ENCODE results near the gene CHCHD3.

The CHCHD3 gene

GRCh38 chr7:132856416-132856815 lies 225.5 kb downstream of the CHCHD3 start:
- no peak for DNase-seq

DNA sequence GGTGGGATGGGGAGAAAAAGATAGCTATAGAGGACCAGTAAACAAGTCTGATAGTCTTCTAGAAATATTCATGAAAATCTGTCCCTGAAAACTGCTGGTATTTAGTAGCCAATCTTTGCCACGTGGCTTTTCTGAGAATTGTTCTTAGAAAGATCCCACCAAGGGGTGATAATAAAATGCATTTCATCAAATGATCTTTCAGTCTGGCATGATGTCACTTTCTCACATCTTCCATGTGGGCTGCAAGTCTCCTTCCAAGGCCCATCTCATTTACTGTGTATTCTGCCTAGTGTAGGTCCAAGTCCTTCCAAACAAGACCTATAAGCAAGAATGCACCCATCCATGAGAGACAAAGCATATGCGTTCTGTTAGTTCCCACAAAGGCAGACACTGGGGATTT lies 226.0 kb downstream of the CHCHD3 start:
- DNase-seq = no peak

DNA sequence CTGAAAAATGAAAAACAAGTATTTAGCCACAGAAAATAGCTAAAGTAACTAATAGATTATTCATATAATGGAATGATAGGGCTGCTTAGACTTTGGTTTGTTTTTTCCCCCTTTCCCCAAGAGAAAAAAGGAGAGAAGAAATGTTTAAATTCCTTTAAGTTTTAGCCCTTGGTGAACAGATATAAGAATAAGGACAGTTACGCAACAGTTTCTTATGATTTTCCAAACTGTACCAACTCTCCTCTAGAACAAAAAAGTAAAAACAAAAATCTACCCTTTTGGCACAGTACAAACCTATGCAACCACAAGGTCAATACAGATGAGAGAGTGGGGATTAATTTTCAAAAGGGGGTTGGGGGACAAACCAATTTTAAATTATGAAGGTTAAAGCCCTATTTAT lies 227.7 kb downstream of the CHCHD3 start:
- DNase-seq = no peak

DNA sequence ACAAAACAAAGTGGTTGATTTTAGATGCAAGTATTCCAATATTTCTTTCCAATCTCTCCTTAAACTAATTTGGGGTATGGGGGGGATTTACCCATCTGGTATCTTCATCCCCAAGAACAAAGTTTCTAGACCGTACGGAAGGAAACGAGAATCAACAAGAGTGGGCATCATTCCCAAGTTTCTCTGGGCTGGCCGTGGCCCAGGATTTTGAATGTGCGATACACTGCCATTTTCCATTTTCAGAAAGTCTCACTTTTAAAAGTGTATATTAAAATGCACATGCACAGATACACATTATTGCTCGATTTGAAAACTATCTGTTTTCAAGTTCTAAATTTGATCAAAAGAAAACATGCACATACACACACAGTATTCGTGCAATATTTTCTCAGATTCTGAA lies 234.5 kb downstream of the CHCHD3 start:
- no peak for DNase-seq

DNA sequence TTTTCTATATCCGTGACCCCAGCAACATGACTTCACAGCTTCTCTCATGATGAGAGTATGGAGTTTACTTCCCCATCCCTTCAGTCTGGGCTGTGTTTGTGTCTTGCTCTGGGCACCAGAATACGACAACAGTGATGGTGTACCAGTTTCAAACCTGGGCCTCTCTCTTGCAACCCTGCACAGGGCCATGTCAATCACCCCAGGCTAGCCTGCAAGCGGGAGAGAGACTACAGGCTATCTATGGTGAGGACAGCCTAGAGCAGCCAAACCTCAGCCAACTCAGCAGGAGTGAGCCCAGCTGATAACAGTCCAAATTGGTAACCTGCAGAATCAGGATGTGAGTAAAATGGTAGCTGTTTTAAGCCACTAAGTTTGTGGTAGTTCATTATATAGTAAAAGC lies 235.8 kb downstream of the CHCHD3 start:
- no peak for DNase-seq

DNA sequence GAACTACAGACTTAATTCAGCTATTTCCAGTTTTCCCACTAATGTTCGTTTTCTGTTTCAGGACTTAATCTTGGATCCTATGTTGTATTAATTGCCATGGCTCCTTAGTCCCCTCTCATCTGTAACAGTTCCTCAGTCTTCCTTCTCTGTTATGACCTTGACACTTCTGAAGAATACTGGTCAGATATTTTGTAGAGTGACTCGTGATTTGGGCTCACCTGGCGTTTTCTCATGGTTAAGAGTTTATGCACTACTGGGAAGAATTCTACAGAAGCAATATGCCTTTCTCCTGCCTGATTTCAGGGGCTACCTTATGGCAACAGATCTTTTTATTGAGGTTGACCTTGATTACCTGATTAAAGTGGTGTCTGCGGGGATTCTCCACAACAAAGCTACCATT lies 239.4 kb downstream of the CHCHD3 start:
- no peak for DNase-seq

DNA sequence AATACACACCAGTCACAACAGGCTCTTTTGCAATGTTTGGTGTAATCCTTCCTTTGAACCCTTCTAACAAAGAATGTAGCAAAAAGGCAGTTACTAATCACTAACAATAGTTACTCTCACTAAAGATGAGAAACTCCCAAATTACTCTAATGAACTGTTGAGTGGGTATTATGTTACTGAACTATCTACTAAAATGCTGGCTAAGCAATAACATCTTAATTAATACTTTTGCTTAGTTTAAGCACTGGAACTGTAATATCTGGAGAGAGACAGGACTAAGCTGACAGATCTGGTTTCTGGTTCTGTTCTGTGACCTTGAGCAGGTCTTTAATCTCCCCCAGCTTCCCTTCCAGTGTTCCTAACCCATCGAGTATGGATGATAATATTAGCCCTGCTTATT lies 241.7 kb downstream of the CHCHD3 start:
- no peak for DNase-seq

DNA sequence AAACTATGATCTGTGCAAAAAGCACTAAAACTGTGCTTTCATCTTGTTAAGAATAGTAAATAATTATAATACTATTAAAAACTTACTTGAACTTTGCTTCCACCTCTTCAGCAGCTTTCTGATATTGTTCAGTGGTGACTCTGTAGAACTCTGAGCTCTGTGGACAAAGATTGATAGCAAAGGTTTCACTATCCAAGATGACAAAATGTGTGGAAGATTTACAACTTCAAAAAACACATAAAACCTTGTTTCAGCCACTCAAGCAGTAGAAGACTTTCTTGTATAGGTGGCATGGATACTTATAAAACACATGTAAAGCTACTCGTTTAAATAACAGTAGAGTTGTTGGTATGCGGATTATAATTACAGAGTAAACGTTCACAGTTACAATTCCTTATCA lies 243.6 kb downstream of the CHCHD3 start:
- DNase-seq = no peak

DNA sequence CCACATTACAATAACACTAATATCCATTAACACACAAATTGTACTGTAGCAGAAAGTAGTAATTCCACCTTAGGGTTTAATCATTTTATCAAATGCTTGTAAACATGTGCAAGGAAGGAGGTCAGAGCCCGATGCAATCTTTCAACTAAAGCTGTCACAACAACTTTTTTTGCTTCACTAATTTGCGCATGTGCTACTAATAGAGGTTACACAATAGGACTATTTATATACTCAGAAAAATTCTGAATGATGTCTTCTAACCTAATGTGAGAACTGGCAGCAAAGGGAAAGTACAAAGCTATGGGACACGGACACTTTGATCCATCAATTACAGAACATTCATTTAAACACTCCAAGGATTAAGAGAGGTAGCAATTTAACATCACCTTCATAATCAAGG lies 244.4 kb downstream of the CHCHD3 start:
- DNase-seq = no peak

GRCh38 chr7:132836746-132837145 lies 245.1 kb downstream of the CHCHD3 start:
- DNase-seq = no peak

GRCh38 chr7:132830941-132831340 lies 250.9 kb downstream of the CHCHD3 start:
- no peak for DNase-seq

- no peak for DNase-seq
Observed at GRCh38 chr7:132828502-132828901, 253.4 kb downstream of the CHCHD3 start.

- DNase-seq = no peak
Observed at GRCh38 chr7:132825932-132826835, 255.7 kb downstream of the CHCHD3 start.

DNA sequence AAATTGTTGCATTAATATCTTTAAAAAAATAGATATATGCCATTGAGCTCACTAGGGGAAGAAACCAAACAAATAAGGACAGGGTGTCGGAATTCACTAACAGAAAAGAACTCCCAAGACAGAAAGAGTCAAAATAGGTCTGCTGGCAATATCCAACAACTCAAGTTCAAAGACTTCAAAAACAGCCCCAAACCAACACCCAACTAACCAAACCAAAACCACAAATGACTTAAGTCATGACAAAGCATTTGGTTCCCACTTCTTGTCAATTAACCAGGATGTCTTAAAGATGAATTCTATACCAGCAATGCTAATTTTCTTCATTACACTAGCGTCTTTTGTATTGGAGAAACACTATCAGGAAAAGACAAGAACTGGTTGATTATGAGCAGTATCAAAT lies 256.7 kb downstream of the CHCHD3 start:
- DNase-seq = no peak

DNA sequence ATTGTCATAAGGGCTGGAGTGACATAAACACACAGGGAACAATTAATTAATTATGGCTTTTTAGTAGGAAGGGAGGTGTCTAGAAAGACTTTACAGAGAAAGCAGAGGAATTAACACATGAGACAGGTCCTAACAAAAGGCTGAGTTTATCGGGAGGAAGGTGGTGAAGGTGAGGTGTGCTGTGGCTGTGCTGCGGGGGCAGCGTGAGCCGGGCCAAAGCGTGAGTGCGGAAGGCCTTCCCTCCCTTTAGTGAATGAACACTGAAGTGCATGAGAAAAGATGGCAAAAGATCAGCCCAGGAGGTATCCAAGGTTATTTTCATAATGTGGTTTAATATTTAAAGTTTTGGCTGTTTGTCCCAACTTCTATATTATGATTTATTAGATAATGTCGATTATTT lies 262.2 kb downstream of the CHCHD3 start:
- DNase-seq = no peak

- DNase-seq = no peak
Observed at GRCh38 chr7:132817949-132818348, 263.9 kb downstream of the CHCHD3 start.

- no peak for DNase-seq
Observed at GRCh38 chr7:132815696-132816311, 266.1 kb downstream of the CHCHD3 start.

GRCh38 chr7:132815130-132815529 lies 266.8 kb downstream of the CHCHD3 start:
- DNase-seq = no peak

- no peak for DNase-seq
Observed at GRCh38 chr7:132810561-132810960, 271.3 kb downstream of the CHCHD3 start.

GRCh38 chr7:132806834-132807233 lies 275.1 kb downstream of the CHCHD3 start:
- no peak for DNase-seq

GRCh38 chr7:132805766-132806165 lies 276.1 kb downstream of the CHCHD3 start:
- DNase-seq = no peak

GRCh38 chr7:132804849-132805485 lies 276.9 kb downstream of the CHCHD3 start:
- no peak for DNase-seq

DNA sequence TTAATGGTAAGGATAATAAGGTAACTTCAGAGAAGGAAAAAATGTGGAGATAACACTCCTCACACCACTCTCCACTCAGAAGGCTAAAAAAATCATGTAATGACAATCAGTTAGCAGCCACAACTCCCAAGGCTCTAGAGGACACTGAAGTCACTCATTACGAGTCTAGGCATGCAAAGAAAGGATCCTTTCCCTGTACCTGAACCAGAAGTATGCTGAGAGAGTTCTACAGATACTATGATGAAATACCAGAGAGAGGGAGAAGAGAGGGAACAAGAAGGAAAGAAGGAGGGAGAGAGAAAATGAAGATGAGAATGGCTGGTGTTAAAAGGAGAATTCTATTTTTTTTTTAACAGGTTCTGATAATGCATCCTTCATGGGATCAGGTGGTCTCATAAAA lies 281.4 kb downstream of the CHCHD3 start:
- no peak for DNase-seq

- no peak for DNase-seq
Observed at GRCh38 chr7:132799081-132799413, 282.8 kb downstream of the CHCHD3 start.
